Glutamatergic neuron (in vitro differentiated cells): ENCODE results near the gene SAMD5. TPM values are rescaled to one million over a fixed set of nuclear protein-coding genes. Genes with fewer than 3 reads are reported as not detected.

Experiments used
- DNase-seq: peaks from one replicate; pipeline ENCODE4 v3.0.0; 2022
- H3K27ac Mint-ChIP-seq: one replicate; pipeline ENCODE4 v1.8.0; 2020; ENCODE audit warnings: mild to moderate bottlenecking, mixed read lengths, inconsistent platforms; ENCODE audit not compliant: unreplicated experiment
- H3K27me3 Mint-ChIP-seq: one replicate; pipeline ENCODE4 v1.8.0; 2020; ENCODE audit warnings: mild to moderate bottlenecking, moderate library complexity, mixed read lengths, inconsistent platforms; ENCODE audit not compliant: unreplicated experiment
- H3K36me3 Mint-ChIP-seq: one replicate; pipeline ENCODE4 v1.8.0; 2020; ENCODE audit warnings: mild to moderate bottlenecking, mixed read lengths, inconsistent platforms; ENCODE audit not compliant: unreplicated experiment
- H3K4me1 Mint-ChIP-seq: one replicate; pipeline ENCODE4 v1.8.0; 2020; ENCODE audit warnings: mild to moderate bottlenecking, low read depth, mixed read lengths, inconsistent platforms; ENCODE audit not compliant: unreplicated experiment
- H3K4me3 Mint-ChIP-seq: one replicate; pipeline ENCODE4 v1.8.0; 2020; ENCODE audit warnings: mild to moderate bottlenecking, mixed read lengths, inconsistent platforms; ENCODE audit not compliant: unreplicated experiment
- H3K9me3 Mint-ChIP-seq: one replicate; pipeline ENCODE4 v1.8.0; 2020; ENCODE audit warnings: mild to moderate bottlenecking, moderate library complexity, mixed read lengths, inconsistent platforms; ENCODE audit not compliant: unreplicated experiment
- CTCF ChIP-seq: fragments of 200-600 bp; sonication (generic); IDR thresholded peaks from one replicate; pipeline ENCODE4 v1.5.0; 2021; ENCODE audit not compliant: partially characterized antibody, unreplicated experiment
- total RNA-seq: library from RNA; stranded (reverse); fragmentation: NEBNext Ultra II Directional; extraction: Animal tissue kit (Norgen Biotek cat#: 25700); gene quantifications from one replicate; pipeline ENCODE4 v1.2.1, GENCODE V29; 2021; ENCODE audit not compliant: unreplicated experiment

The SAMD5 gene
- total RNA-seq, 1 donor from 2014 or later: 1.6 TPM

GRCh38 chr6:147588469-147588868 lies 80.0 kb downstream of the SAMD5 start:
- no peak overlapping the region for H3K27ac Mint-ChIP-seq
- no peak for TF ChIP-seq CTCF
- no peaks in the 10 kb centered on the region for H3K4me1 Mint-ChIP-seq
- no peaks in the 10 kb centered on the region for H3K27me3 Mint-ChIP-seq
- no peaks in the 10 kb centered on the region for H3K36me3 Mint-ChIP-seq
- DNase-seq: no peak
- no peak overlapping the region for H3K4me3 Mint-ChIP-seq
- no peaks in the 10 kb centered on the region for H3K9me3 Mint-ChIP-seq

GRCh38 chr6:147589739-147590250 lies 81.3 kb downstream of the SAMD5 start:
- H3K9me3 Mint-ChIP-seq: no peaks in the 10 kb centered on the region
- no peak overlapping the region for H3K4me3 Mint-ChIP-seq
- no peaks in the 10 kb centered on the region for H3K36me3 Mint-ChIP-seq
- H3K27ac Mint-ChIP-seq: no peak overlapping the region
- TF ChIP-seq CTCF: no peak
- H3K4me1 Mint-ChIP-seq: no peaks in the 10 kb centered on the region
- no peaks in the 10 kb centered on the region for H3K27me3 Mint-ChIP-seq
- no peak for DNase-seq

- H3K36me3 Mint-ChIP-seq: no peaks in the 10 kb centered on the region
- TF ChIP-seq CTCF: no peak
- no peaks in the 10 kb centered on the region for H3K4me1 Mint-ChIP-seq
- no peaks in the 10 kb centered on the region for H3K27me3 Mint-ChIP-seq
- no peaks in the 10 kb centered on the region for H3K9me3 Mint-ChIP-seq
- no peak overlapping the region for H3K4me3 Mint-ChIP-seq
- no peak overlapping the region for H3K27ac Mint-ChIP-seq
- DNase-seq: no peak
Measured at GRCh38 chr6:147595961-147596360, 87.5 kb downstream of the SAMD5 start.

DNA sequence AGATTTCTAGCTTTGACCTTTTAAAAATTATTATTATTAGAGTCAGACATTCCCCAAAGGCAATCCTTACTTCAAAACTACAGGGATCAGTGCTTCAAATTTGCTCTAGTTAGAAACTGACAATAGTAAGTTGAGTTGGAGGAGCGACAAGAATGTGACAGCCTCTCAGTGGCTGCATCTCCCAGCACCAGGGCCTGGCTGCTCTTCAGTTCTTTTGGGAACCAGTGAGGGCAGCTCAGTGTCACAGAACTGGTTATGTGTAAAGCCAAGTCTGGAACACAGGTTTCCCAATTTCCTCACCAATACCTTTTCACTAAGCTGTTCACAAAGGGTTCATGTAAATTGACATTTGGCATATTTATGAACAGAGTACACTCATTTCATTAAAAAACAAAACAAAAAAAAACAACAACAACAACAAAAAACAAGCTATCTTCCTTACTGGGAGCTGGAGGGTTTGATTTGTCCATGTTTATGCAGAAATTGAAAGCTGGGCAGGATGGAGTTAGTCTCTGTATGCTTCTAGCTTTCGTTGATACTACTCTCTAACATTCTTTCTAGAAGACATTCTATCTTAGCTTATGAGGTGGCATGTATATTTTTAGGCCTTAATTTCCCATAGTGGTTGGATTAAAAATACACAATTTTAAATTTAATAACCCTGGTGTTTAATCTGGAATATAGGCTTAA lies 95.0 kb downstream of the SAMD5 start:
- DNase-seq: no peak
- Mint-ChIP-seq H3K27me3 (no peaks in the 10 kb centered on the region), H3K4me1 (no peaks in the 10 kb centered on the region), H3K4me3 (no peak overlapping the region), H3K27ac (no peak overlapping the region), H3K36me3 (no peaks in the 10 kb centered on the region), H3K9me3 (no peaks in the 10 kb centered on the region)
- no peak for TF ChIP-seq CTCF

DNA sequence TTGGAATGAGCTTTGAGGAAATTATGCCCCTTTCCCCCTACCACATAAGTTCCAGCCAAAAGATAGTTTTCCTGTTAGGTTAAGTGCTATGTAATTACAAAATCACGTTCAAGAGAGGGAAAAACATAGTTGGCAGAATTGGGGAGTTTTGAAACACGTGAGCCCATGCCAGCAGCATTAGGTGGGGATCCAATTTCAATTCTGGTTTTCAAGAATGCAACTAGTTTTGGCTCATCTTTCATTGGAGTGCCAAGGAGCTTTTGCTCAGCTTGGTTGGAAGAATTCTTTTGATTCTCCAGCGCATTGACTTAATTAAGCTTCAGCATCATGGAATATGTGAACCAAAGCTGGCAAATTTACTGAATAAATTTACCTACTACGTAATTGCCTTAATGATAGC lies 95.9 kb downstream of the SAMD5 start:
- TF ChIP-seq CTCF: no peak
- no peak overlapping the region for H3K27ac Mint-ChIP-seq
- no peaks in the 10 kb centered on the region for H3K4me1 Mint-ChIP-seq
- no peak overlapping the region for H3K4me3 Mint-ChIP-seq
- no peaks in the 10 kb centered on the region for H3K9me3 Mint-ChIP-seq
- H3K36me3 Mint-ChIP-seq: no peaks in the 10 kb centered on the region
- DNase-seq: no peak
- H3K27me3 Mint-ChIP-seq: no peaks in the 10 kb centered on the region
